ENCODE data around the gene MOBP.

DNA sequence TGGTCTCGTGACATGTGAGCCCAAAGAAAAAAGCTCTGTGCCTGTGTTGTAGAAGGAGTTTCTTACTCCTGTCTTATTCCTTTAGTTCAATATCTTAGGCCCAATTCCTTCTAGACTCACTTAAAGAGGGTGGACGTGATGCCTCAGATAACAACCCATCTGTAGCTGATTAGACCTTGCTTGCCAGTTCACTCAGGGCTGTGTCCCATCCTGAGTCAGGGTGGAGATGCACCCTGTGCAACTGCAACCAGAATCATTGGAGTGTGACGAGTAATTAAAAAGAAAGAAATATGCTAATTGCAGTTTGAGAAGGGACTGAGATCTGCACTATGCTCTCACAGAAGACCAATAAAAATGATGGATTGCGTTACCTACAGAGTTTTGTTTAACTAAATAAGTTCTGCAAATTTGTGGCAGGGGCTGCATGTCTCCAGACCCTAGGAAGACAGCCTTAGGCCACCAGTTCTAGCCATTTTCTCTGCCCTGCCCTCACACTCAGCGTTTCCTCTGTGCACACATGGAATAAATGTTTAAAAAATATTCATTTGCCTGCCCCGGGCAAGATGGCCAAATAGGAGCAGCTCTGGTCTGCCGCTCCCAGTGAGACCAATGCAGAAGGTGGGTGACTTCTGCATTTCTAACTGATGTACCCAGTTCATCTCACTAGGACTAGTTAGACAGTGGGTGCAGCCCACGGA lies 83.0 kb downstream of the MOBP start:
- TF ChIP-seq, protein P1, sequence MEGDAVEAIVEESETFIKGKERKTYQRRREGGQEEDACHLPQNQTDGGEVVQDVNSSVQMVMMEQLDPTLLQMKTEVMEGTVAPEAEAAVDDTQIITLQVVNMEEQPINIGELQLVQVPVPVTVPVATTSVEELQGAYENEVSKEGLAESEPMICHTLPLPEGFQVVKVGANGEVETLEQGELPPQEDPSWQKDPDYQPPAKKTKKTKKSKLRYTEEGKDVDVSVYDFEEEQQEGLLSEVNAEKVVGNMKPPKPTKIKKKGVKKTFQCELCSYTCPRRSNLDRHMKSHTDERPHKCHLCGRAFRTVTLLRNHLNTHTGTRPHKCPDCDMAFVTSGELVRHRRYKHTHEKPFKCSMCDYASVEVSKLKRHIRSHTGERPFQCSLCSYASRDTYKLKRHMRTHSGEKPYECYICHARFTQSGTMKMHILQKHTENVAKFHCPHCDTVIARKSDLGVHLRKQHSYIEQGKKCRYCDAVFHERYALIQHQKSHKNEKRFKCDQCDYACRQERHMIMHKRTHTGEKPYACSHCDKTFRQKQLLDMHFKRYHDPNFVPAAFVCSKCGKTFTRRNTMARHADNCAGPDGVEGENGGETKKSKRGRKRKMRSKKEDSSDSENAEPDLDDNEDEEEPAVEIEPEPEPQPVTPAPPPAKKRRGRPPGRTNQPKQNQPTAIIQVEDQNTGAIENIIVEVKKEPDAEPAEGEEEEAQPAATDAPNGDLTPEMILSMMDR (IDR thresholded peaks at IDR 0.05; ENCODE audit: insufficient read depth, low read length, poor library complexity, severe bottlenecking): no peak
- no peak for TF ChIP-seq EZH2phosphoT487 (conservative IDR thresholded peaks at IDR 0.05; ENCODE audit: low read length)

Measured in SU-DHL-6 (cell line).